Measurements from ENCODE around the gene MSI2. TPM values are rescaled to one million over a fixed set of nuclear protein-coding genes. Genes with fewer than 3 reads are reported as not detected.

The MSI2 gene
- total RNA-seq, 1 experiment from 2014 or later, result 85.2 TPM

DNA sequence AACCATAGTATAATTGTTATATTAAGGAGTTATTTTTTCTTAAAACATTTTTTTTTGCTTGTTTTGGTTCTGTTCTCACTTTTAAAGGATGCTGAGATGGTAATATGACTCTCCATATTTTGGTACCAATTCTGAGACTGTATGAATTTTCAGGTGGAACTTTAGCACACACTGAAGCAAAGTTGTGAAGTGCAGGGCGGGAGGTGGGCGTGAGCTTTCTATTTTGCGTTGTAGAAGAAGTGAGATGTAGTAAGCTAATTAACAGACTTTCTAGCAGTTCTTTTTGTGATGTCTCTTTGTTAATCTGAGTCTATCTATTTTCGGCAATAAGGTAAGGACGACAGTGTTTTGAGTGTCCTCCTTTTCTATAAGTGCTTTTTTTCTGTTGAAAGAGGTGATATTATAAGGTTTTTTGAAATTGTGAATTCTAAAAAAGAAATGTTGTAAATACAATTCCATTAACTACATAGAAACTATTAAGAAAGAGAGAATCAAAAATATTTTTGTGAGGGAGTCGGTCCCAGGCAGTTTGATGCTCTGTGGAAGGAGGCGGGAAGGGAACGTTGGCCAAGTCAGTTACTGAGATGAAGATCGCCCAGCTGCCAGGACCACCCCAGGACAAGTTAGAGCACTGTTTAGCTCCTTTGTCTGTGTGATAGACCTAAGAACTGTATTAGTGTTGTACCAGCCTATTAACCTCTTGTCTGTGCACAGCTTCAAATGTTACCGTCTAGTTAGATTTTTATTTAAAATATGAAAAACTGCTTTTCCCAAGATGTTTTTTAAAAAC is 423.8 kb downstream of the MSI2 start:
- in situ Hi-C loops (cut with HindIII; ENCODE audit: low pct_unique_long_range_greater_than_20kb, low sequenced_read_pairs), result no loop called here
- DNase-seq (ENCODE audit: low read depth, low spot score), result no peak

DNA sequence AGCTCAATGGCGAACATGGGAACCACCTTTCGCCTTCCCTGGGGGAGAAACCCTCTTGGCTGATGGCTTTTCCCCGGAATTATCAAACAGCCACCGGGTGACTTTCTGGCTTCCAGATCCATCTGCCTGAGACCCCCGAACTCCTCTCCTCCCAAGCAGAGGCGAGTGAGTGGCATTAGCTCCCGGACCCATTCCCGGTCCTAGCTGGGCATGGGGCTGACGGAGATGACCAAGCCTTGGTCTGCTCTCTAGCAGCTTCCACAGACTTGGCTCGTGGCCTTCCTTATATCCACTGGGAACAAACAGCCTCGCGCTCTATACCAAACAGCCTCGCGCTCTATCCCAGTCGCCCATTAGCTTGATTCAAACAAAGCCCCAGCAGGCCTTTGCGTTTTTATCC is 426.4 kb downstream of the MSI2 start:
- DNase-seq (ENCODE audit: low read depth, low spot score), result no peak
- in situ Hi-C loops (cut with HindIII; ENCODE audit: low pct_unique_long_range_greater_than_20kb, low sequenced_read_pairs), result no loop called here

DNA sequence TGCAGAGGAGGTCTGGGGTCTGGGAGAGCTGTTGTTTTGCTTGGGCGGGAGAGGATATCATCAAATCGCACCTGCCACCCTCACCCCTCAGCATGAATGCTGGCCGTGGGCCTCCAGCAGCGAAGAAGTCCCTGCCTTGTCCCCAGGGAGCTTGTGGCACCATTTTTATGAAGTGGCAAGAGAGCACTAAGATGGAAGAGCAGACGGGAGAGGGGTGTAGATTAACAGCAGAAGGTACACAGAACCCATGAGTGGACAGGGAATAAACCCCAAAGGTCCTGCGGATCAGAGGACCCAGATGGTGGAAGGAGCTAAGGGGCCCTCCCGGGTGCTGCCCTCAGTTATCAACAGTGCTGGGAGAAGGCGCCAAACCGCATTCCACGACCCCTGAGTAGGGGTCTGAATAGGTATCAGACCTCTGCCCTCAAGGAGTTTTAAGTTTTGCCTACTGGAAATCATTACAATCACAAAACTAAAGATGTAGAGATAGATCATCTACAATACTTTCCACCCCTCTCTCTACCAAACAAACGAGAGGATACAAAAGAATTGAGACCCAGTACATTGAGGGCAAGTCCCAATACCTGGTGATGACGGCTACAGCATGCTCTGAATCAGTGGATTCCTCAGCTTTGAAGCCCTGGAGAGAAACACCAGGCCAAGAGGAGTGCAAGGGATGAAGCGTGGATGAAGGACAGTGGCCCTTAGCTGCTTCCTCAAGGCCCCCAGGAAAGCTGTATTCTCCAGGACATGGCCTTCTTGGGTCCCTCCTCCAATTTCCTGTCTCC is 428.6 kb downstream of the MSI2 start:
- DNase-seq (ENCODE audit: low read depth, low spot score), result no peak
- in situ Hi-C loops (cut with HindIII; ENCODE audit: low pct_unique_long_range_greater_than_20kb, low sequenced_read_pairs), result no loop called here

DNA sequence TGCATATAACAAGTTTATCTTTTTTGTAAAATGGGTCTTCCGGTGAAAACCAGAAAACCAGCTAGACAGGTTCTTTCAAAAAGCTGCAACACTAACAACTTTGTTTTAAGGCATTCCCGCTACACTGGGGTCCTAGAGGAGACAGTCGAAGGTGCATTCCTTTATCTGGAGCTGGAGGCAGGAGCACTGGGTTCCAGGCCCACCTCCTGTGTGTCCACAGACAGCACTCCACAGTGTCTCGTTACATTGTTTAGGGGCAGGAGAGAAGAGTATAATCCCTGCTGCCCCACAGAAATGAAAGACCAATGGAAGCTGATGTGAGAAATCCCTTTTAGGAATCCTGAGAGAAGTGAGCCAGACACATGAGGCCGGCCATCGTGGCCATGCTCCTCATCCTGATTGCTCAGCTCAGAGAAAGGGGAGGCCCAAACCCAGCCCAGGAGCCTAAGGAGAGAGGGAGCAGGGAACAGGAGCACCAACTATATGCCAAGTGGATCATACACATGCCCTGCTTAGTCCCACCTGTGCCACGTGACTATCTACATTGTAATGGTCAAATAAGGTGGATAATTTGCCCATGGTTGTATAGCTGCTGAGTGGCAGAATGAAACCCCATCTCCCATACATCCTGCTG is 429.3 kb downstream of the MSI2 start:
- DNase-seq (ENCODE audit: low read depth, low spot score), result no peak

DNA sequence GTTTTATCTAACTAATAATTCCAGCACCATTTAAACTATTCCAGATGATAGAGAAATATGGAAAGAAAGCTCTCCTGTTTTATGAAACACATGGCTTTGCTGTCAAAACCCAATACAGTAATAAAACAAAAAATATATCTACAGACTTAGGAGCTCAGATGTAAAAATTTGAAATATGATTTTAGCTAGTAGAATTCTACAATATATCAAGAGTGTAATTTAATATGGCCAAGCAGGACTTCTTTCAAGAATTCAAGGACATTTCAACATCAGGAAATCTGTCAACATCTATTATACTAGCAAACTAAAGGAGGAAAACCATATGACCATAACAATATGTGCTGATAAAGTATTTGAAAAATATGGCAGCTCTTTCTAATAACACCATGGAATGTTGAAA is 431.3 kb downstream of the MSI2 start:
- DNase-seq (ENCODE audit: low read depth, low spot score), result no peak
- in situ Hi-C loops (cut with HindIII; ENCODE audit: low pct_unique_long_range_greater_than_20kb, low sequenced_read_pairs), result no loop called here

More for the DNA sequence above, 429.3 kb downstream of the MSI2 start:
- in situ Hi-C loops (cut with HindIII; ENCODE audit: low pct_unique_long_range_greater_than_20kb, low sequenced_read_pairs), result no loop called here

DNA sequence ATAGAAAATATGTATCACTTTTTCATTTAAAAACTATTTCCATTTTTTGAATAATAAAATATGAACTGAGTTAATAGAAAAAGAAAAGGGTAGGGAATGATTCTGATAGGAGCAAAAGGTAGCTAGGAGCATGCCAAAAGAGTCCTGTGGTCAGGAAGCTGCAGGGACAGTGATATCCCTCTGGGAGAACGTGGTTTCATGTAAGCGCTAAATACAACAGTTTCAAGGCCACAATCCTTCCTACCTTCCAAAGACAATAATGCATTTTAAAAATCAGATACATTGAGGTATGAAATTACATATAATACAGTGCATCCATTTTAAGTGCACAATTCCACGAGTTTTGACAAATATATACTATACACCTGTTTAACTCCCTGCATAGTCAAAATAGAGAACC is 432.9 kb downstream of the MSI2 start:
- in situ Hi-C loops (cut with HindIII; ENCODE audit: low pct_unique_long_range_greater_than_20kb, low sequenced_read_pairs), result no loop called here
- no peak for DNase-seq (ENCODE audit: low read depth, low spot score)

DNA sequence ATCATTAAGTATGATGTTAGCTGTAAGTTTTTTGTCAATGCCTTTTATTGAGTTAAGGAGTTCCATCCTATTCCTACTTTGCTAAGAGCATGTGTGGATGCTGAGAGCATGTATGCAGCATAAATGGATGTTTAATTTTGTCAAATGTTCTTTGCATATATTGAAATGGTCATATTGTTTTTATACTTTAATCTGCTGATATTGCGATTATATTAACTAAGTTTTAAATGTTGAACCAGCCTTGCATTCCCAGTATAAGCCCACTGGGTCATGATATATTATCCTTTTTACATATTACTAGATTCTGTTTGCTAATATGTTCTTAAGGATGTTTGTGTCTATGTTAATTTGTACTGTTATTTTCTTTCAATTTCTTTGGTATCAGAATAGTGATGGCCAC is 435.6 kb downstream of the MSI2 start:
- in situ Hi-C loops (cut with HindIII; ENCODE audit: low pct_unique_long_range_greater_than_20kb, low sequenced_read_pairs), result no loop called here
- DNase-seq (ENCODE audit: low read depth, low spot score), result no peak

DNA sequence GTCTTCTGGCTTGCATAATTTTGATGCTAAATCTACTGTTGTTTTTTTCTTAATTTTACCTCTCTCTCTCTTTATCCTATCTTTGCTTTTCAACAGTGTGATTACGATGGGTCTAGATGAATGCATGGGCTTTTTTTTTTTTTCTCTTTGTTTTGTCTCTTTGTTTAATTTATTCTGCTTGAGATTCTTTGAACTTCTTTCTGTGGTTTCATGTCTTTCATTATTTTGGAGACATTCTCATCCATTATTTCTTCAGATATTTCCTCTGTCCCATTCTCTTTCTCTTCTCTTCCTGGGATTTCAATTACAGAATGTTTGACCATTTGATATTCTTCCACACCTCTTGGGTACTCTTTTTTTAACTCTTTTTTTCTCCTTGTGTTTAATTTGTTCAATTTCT is 436.4 kb downstream of the MSI2 start:
- DNase-seq (ENCODE audit: low read depth, low spot score), result no peak

DNA sequence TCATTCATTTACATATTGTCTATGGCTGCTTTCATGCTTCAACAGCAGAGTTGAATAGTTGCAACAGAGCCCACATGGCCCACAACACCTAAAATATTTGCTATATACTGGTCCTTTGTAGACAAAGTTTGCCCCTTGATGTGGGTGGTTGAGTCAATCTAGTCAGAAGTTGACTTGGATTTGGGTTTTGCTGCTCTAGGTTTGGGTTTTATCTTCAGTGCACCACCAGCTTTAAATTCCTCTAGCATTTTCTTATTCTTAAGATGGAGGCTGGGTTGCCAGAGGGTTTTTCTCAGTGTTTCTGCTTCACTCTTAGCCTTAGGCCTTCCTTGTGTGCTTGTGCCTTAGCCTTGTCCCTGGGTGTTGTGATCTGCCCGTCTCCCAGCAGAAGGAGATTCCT is 437.7 kb downstream of the MSI2 start:
- DNase-seq (ENCODE audit: low read depth, low spot score), result no peak
- in situ Hi-C loops (cut with HindIII; ENCODE audit: low pct_unique_long_range_greater_than_20kb, low sequenced_read_pairs), result no loop called here

More for the DNA sequence above, 436.4 kb downstream of the MSI2 start:
- in situ Hi-C loops (cut with HindIII; ENCODE audit: low pct_unique_long_range_greater_than_20kb, low sequenced_read_pairs), result no loop called here

DNA sequence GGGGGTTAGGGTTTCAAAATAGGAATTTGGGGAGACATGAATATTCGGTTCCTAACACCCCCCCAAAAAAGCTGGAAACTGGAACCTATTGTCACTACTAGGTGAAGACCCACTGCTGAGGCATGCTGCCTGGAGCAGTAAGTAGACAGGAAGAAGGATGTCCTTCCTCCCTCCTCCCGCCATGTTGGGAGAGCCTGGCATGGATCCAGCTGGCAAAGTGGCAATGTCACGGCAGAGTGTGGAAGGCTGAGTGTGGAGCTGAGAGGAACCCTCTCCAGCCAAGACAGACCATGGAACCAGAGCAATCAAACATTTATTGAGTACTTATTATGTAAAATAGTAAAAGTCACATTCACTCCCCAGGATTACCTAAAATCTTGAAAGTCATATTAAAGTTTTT is 439.7 kb downstream of the MSI2 start:
- no peak for DNase-seq (ENCODE audit: low read depth, low spot score)
- in situ Hi-C loops (cut with HindIII; ENCODE audit: low pct_unique_long_range_greater_than_20kb, low sequenced_read_pairs), result no loop called here

DNA sequence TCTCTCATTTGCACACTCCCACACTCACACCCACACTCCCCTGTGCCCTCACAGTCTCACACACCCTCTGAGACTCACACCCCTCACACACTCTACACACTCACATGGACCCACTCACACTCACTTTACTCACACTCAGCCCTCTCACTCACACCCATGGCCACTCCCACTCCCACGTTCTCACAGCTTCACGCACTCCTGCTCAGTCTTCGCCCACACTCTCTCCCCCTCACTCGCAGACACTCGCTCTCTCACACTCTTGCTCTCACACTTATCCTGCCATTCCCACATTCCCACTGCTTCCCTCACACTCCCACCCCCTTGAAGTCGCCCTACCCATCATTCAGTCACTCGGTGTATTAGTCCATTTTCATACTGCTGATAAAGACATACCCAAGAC is 440.9 kb downstream of the MSI2 start:
- in situ Hi-C loops (cut with HindIII; ENCODE audit: low pct_unique_long_range_greater_than_20kb, low sequenced_read_pairs), result no loop called here
- DNase-seq (ENCODE audit: low read depth, low spot score), result no peak

DNA sequence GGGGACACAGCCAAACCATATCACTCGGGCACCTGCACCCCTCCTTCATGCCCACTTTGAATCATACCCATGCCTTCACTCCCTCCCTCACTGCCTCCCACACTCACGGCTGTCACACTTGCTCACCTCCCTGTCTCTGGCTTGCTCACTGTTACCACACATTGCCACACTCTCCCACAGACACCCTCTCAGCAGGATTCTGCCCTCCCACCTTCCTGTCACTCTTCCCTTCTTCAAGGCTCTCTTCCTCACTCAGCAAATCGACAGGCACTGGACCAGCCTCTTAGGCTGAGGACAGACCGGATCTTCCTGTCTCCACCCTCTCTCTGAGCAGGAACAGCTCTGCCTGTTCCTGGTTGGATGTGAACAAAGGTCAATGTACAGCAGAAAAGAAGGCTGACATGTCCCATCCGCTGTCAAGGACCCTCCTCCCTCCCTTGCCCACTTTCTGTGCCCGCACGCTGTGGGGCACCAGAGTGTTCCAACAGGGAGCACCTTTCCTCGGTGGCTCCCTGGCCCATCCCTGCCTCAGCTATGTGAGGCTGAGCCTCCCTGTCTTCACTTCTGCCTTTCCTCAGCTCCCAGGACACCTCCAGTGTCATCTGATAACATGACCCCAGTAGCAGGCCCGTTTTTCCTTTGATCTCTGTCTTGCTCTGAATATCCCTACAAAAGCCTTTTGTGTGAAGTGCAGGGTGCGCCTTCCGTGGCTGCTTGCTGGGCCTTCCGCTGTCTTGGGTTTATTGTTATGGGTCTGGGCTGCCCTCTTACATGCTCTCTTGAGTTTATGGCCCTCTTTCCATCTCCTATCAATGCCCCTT is 441.8 kb downstream of the MSI2 start:
- peak; percentile 71 for DNase-seq (ENCODE audit: low read depth, low spot score)
- in situ Hi-C loops (cut with HindIII; ENCODE audit: low pct_unique_long_range_greater_than_20kb, low sequenced_read_pairs), result no loop called here

DNA sequence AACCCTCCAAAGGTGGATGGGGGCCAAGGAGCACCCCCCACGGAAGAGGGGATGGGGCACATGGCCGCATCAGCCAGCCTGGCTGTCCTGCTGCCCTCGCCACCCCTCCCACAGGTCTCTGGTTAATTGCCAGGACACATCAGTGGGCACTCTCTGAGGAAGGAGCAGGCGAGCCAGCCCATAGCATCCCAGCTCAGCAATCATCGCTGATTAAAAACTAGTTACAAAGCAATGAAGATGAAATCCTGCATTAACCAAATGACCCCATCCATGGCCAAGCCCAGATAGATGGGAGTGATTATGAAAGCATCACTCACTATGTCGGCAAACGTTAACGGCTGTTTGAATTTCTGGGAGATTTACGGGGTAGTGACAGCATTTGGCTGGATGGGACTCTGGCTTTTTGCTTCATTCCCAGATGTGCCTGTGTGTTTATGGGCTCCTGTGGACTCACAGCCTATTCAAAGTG is 443.5 kb downstream of the MSI2 start:
- in situ Hi-C loops (cut with HindIII; ENCODE audit: low pct_unique_long_range_greater_than_20kb, low sequenced_read_pairs), result no loop called here
- no peak for DNase-seq (ENCODE audit: low read depth, low spot score)

DNA sequence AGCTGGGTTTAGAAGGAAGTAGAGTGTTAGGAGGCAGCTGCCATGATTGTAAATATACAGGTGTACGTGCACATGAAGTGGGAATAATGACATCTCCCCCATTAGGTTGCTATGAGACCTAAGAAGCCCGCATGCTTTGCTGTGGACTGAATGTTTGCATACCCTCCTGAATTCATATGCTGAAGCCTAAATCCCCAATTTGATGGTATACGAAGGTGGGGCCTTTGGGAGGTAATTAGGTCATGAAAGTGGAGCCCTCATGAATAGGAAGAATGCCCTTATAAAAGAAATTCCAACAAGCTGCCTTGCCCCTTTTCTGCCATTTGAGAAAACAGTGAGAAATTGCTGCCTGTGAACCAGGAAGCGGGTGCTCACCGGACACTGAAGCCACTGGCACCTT is 444.8 kb downstream of the MSI2 start:
- in situ Hi-C loops (cut with HindIII; ENCODE audit: low pct_unique_long_range_greater_than_20kb, low sequenced_read_pairs), result no loop called here
- no peak for DNase-seq (ENCODE audit: low read depth, low spot score)

DNA sequence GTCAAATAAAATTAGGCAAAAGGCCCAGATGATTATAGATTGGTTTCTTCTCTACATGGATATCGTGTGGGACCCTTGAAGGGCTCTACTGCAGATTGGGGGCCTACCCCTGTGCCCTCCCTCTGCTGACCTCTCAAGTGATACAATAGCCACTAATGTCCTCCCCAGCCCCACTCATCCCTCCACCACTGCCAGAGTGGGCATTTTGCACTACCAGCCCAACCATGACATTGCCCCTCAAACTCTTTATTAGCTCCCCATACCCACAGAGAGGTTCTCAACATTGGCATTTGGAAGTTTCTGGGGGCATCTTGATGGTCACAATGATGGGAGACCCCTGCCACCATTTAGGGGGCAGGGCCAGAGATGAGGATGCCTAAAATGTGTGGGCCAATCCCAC is 446.9 kb downstream of the MSI2 start:
- DNase-seq (ENCODE audit: low read depth, low spot score), result no peak
- in situ Hi-C loops (cut with HindIII; ENCODE audit: low pct_unique_long_range_greater_than_20kb, low sequenced_read_pairs), result no loop called here

DNA sequence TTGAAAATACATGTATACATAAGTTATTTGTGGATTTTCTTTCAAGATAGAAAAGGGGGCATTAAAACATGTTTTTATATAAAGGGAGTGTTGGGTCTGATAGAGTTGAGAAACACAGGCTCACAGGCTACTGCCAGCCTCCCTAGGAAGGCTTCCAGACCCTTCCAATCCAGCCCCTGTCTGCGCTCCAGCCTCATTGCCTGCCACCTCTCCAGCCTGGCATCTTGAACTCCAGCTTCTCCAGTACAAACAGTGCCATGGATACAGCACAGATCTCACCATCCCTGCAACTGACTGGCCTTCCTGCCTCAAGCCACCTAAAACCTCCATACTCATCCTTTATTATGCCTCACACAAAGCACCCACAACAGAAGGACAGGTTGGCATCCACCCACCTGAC is 448.1 kb downstream of the MSI2 start:
- DNase-seq (ENCODE audit: low read depth, low spot score), result no peak
- in situ Hi-C loops (cut with HindIII; ENCODE audit: low pct_unique_long_range_greater_than_20kb, low sequenced_read_pairs), result no loop called here

DNA sequence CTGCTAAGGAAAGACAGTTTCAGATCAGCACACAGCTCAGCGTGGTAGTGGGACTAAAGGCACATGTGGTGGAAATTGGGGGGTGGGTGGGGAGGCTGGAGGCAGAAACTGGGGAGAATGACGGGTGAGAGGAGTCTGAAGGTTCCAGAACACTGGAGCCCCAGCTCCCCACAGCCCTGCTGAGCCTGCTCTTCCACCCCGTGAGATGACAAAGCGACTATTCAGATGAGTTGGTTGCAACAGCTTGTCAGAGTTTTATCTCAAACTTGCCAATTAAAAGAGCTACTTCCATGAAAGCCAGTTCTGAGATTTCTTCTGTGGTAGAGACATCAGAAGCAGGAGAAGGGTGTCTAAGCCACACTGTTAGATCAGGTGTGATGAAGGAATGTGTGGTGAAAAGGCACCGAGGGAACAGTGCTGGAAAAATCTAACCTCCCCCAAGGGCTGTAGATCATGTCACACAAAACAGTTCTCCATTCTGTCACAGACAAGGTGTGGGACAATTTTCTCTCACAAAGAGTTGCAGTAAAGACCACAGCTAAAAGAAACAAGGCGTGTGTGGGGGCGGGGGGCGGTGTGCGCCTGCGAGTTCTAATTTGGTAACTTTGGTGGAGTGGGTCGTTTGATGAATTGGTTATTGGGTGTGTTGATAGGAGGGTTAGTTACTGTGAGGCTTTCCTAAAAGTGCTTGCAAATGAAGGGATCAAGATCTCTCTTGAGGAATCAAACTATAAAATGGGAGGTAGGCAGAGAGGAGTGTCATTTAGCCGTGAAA is 449.8 kb downstream of the MSI2 start:
- in situ Hi-C loops (cut with HindIII; ENCODE audit: low pct_unique_long_range_greater_than_20kb, low sequenced_read_pairs), result no loop called here
- no peak for DNase-seq (ENCODE audit: low read depth, low spot score)

Measured in SK-MEL-5 (cell line).